ENCODE data around the gene DUSP1.

The DUSP1 gene

DNA sequence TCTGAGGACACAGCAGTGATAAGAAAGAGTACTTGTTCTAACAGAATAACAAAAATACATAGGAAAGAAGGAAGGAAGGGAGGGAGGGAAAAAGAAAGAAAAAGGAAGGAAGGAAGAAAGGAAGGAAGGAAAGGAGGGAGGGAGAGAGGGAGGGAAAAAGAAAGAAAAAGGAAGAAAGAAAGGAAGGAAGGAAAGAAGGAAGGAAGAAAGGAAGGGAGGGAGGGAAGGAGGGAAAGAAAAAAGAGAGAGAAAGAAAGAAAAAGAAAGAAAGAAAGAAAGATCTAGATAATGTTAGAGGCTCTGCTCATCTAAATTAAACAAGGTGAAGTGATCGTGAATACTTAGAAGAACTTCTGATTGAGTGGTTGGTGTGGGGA is 29.8 kb downstream of the DUSP1 start:
- no peak for DNase-seq

DNA sequence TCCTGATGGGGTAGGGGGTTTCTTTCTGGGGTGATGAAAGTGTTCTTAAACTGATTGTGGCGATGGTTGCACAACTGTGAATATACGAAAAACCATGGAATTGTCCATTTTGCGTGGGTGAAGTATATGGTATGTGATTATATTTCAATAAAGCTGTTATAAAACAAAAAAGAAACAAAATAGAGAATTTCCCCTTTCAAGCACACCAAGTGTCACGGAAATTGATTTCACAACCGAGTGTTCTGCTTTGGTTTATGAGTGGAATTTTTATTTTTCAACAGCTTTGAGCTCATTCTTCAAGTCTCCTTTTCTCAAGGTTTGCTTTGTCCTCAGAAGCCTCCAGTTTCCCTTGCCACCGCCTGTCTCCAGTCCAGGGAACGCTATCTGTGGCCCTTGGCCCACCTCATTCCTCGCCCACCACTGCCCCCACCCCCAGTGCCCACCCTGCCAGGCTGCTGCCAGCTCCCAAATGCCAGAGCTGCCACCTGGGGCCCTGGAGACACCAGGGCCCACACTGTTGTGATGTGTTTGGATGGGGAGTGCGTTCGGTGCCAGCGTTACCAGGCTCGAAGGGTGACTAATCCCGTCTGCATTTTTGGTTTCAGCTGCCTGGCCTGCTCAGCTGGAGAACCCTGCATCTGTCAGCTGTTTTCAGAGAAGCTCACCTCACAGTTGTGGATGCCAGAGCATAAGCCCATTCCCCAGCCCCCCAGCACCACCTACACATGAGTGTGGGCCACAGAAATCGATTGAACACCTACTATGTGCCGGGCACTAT is 30.4 kb downstream of the DUSP1 start:
- DNase-seq = peak; percentile 88

DNA sequence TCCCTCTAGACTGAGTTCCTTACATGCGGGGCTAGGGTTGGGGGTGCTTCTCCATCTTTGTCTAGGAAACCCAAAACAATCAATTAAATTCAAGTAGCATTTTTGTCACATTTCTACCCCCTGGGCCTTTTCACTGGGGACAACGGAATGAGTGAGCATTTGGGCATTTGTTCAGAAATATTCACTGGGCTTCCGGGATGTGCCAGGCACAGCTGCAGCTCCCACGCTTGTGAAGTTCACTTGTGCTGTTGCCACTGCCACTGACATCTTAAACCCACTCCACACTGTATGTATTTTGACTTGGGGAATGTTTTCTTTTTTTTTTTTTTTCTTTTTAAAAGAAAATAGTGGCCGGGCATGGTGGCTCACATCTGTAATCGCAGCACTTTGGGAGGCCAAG is 31.6 kb downstream of the DUSP1 start:
- DNase-seq = no peak

GRCh38 chr5:172736508-172737135 is 34.4 kb downstream of the DUSP1 start:
- DNase-seq = no peak

- no peak for DNase-seq
Measured at GRCh38 chr5:172735141-172735831, 35.7 kb downstream of the DUSP1 start.

GRCh38 chr5:172733974-172734346 is 37.0 kb downstream of the DUSP1 start:
- no peak for DNase-seq

GRCh38 chr5:172733131-172733973 is 37.6 kb downstream of the DUSP1 start:
- peak; percentile 99 for DNase-seq

DNA sequence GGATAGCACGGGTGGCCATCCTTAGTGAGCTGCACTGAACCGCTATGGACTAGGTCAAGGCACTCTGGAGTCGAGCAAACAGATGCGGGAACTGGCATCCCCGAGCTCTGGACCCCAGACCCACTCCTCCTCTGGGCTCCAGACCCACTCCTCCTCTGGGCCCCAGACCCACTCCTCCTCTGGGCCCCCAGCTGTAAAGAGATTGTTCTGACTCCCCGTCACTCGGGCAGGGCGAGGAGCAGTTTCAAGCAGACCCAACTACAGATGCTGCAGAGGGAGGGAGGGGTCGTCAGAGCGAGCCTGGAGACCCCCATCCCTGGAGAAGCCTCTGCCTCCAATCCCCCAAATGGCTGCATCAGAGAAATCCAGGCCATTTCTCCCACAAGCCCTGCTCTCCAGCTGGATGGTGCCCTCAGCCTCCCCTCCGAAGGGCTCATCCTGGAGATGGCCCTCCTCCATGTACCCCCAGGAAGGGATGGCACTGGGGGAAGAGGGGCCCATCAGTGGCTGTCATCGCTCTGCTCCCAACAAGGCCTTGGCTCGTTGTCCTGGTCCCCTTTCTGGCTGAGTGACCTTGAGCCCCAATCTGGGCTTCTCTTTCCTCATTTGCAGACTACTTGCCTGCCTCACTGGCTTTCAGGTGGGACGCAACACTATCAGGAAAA is 38.7 kb downstream of the DUSP1 start:
- no peak for DNase-seq

- no peak for DNase-seq
Measured at GRCh38 chr5:172731680-172732074, 39.3 kb downstream of the DUSP1 start.

DNA sequence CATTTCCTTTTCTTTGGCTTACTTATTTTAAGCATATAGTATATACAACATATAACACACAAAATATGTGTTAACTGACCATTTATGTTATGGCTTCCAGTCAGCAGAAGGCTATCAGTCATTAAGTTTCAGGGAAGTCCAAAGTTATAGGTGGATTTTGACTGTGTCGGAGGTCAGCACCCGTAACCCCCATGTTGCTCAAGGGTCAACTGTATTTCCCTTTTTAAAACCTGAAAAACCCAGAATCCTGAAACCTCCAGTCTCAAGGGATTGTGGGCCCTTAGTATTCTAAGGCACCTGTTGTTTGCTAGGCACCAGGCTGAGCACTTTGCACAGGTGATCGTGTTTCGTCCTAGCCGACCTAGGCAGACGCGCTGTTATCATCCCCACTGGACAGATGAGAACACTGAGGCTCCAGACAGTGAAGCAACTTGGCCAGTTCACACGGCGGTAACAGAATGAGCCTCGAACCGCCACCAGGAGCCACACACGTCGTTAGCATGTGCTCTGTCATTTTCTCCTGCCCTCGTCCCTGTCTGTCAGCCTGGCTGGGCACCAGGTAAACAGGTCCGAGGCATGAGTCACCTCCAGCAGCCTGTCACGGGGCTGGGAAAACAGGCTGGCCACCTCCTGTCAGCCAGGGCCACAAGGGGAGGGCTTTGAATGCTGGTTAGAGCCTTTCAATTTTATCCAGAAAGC is 39.9 kb downstream of the DUSP1 start:
- no peak for DNase-seq

DNA sequence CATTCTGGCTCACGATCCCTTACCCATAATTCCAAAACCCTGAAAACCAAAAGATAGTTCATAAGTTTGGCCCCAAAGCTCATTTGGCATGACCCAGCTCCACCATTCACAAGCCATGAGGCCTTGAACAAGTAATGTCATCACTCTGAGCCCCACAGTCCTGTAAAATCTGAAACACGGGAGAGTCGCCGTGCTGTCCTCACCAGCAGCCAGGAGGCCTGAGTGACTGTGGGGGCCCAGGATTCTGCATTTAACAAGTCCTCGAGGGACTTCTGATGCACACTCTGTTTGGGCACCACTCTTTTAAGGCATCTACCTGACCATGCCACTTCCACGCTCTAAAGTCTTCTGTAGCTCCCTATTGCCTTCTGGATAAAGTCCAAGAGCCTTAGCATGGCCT is 40.8 kb downstream of the DUSP1 start:
- DNase-seq = no peak

GRCh38 chr5:172729588-172729987 is 41.4 kb downstream of the DUSP1 start:
- DNase-seq = no peak

DNA sequence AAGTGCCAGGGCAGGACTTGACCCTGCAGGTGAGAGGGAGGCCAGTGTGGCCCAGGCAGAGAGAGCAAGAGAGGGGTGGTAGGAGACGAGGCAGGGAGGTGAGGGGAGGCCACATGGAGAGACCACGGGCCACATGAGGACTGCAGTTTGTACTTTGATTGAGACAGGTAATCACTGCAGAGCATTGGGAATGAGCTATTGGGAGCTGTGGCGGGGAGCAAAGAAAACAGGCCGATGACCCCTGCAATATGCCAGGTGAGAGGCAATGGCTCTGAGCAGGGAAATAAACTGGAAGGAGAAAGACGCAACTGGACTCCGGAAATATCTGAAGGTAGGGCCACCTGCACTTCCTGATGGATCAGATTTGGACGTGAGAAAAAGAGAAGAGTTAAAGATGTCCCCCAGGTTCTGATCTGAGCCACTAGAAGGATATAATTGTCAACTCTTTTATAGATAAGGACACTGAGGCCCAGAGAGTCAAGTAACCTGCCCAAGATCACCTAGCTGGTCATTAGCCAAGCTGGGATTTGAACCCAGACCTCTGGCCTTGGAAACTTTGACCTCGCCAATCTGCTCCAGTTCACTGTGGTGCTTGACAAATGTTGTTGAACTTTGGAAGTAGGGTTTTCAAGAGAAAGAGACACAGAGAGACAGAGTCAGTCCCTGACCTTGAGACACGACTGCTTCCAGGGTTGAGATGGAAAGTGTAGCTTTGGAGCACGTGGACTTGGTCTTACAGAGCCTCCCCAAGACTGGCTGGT is 42.3 kb downstream of the DUSP1 start:
- DNase-seq = no peak

- DNase-seq = no peak
Measured at GRCh38 chr5:172727551-172727950, 43.4 kb downstream of the DUSP1 start.

GRCh38 chr5:172726966-172727365 is 44.0 kb downstream of the DUSP1 start:
- DNase-seq = no peak

DNA sequence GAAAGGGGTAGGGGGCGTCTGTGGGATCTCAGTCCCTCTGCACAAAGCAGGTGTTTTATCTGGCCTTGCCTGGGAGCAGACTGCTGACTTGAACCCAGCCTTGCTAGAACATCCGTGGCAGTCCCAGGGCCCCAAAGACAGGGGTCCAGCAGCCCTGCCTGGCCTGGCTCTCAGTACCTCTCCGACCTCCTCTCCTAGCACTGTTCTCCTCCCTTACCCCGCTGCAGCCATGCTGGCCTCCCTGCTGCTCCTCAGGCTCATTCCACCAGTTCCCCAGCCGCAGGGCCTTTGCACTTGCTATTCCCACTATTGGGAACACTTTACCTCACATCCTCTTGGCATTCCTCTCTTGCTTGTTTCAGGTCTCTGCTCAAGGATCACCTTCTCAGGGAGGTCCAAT is 45.2 kb downstream of the DUSP1 start:
- no peak for DNase-seq

DNA sequence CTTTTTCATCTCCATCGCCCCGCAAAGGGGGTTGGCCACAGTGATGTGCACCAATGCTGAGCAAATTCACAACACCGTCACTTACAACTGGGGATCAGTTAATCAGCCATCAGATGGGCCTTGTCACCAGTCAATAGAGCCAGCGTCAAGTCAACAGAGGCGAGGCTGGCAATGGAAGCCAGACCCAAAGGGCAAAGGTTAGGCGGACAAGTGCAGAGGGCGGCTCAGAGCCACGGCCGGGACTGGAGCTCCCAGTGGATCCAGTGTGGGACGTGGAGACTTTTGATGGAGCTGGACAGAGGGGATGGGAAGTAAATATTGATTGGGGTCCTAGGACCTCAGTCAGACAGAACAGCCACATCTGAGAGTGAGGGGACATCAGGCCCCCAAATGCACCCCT is 45.7 kb downstream of the DUSP1 start:
- no peak for DNase-seq

- DNase-seq = no peak
Measured at GRCh38 chr5:172724242-172725183, 46.5 kb downstream of the DUSP1 start.

- DNase-seq = no peak
Measured at GRCh38 chr5:172723508-172723907, 47.5 kb downstream of the DUSP1 start.

- no peak for DNase-seq
Measured at GRCh38 chr5:172722327-172722815, 48.6 kb downstream of the DUSP1 start.
